Measurements from ENCODE around the gene CBS.
"Not testable (repeated sequence)": the region's sequence is repeated elsewhere in the genome, so short reads cannot be mapped to it uniquely, and the experiment has no call there.

CBS gene

GRCh38 chr21:43018519-43018918, 57.1 kb downstream of the CBS start:
- Histone ChIP-seq H3K36me3 (replicated peaks) (peaks cover 2% of the 10 kb centered on the region), H3K27me3 (replicated peaks) (no peaks in the 10 kb centered on the region), H3K27ac (no peak overlapping the region), H3K4me3 (ENCODE audit: low read depth, low read length) (no peak overlapping the region)
- in situ Hi-C loops (cut with HindIII; ENCODE audit: low pct_ligation_motif_present, low sequenced_read_pairs), result no loop called here
- no peak for DNase-seq
- no peak for TF ChIP-seq CTCF (IDR thresholded peaks at IDR 0.05; ENCODE audit: low read depth, low read length, missing control alignments)

- in situ Hi-C loops (cut with HindIII; ENCODE audit: low pct_ligation_motif_present, low sequenced_read_pairs), result no loop called here
- DNase-seq, result no peak
- Histone ChIP-seq H3K27me3 (replicated peaks) (no peaks in the 10 kb centered on the region), H3K27ac (no peak overlapping the region), H3K36me3 (replicated peaks) (peaks cover 5% of the 10 kb centered on the region), H3K4me3 (ENCODE audit: low read depth, low read length) (no peak overlapping the region)
- no peak for TF ChIP-seq CTCF (IDR thresholded peaks at IDR 0.05; ENCODE audit: low read depth, low read length, missing control alignments)
These were observed 58.9 kb downstream of the CBS start for GRCh38 chr21:43016728-43017127.

GRCh38 chr21:43015906-43016540, 59.6 kb downstream of the CBS start:
- Histone ChIP-seq H3K27me3 (replicated peaks) (no peaks in the 10 kb centered on the region), H3K4me3 (ENCODE audit: low read depth, low read length) (no peak overlapping the region), H3K27ac (no peak overlapping the region), H3K36me3 (replicated peaks) (peaks cover 3% of the 10 kb centered on the region)
- TF ChIP-seq CTCF (IDR thresholded peaks at IDR 0.05; ENCODE audit: low read depth, low read length, missing control alignments), result no peak
- in situ Hi-C loops (cut with HindIII; ENCODE audit: low pct_ligation_motif_present, low sequenced_read_pairs), result no loop called here
- no peak for DNase-seq

GRCh38 chr21:43012596-43012995, 63.0 kb downstream of the CBS start:
- Histone ChIP-seq H3K27ac (no peak overlapping the region), H3K27me3 (replicated peaks) (no peaks in the 10 kb centered on the region), H3K4me3 (ENCODE audit: low read depth, low read length) (no peak overlapping the region), H3K36me3 (replicated peaks) (peaks cover 5% of the 10 kb centered on the region)
- no peak for DNase-seq
- no peak for TF ChIP-seq CTCF (IDR thresholded peaks at IDR 0.05; ENCODE audit: low read depth, low read length, missing control alignments)
- in situ Hi-C loops (cut with HindIII; ENCODE audit: low pct_ligation_motif_present, low sequenced_read_pairs), result no loop called here

GRCh38 chr21:43006874-43007208, 68.8 kb downstream of the CBS start:
- Histone ChIP-seq H3K36me3 (replicated peaks) (peaks cover 4% of the 10 kb centered on the region), H3K4me3 (ENCODE audit: low read depth, low read length) (no peak overlapping the region), H3K27me3 (replicated peaks) (no peaks in the 10 kb centered on the region), H3K27ac (no peak overlapping the region)
- no peak for TF ChIP-seq CTCF (IDR thresholded peaks at IDR 0.05; ENCODE audit: low read depth, low read length, missing control alignments)
- in situ Hi-C loops (cut with HindIII; ENCODE audit: low pct_ligation_motif_present, low sequenced_read_pairs), result no loop called here
- no peak for DNase-seq

GRCh38 chr21:43006051-43006873, 69.4 kb downstream of the CBS start:
- H3K36me3 ChIP-seq (replicated peaks); H3K4me3 ChIP-seq (ENCODE audit: low read depth, low read length); H3K27ac ChIP-seq; H3K27me3 ChIP-seq (replicated peaks); DNase-seq; in situ Hi-C loops (cut with HindIII; ENCODE audit: low pct_ligation_motif_present, low sequenced_read_pairs): not testable (repeated sequence)
